DOHH2 (cell line): ENCODE data around the gene ITPR3.

Source experiments
- EZH2phosphoT487 ChIP-seq: fragments of 200-600 bp; sonication (generic); IDR thresholded peaks from 2 replicates; pipeline ENCODE4 v1.6.1; 2017; ENCODE audit warnings: borderline replicate concordance, mild to moderate bottlenecking, antibody characterized with exemption, low read length, moderate library complexity, mixed read lengths
- TF ChIP-seq, protein P1 (sequence below): fragments of 200-600 bp; sonication (generic); IDR thresholded peaks from one replicate; pipeline ENCODE4 v1.5.1; 2014; ENCODE audit warnings: antibody characterized with exemption, mild to moderate bottlenecking, low read depth, low read length; ENCODE audit not compliant: poor library complexity, severe bottlenecking

DNA sequence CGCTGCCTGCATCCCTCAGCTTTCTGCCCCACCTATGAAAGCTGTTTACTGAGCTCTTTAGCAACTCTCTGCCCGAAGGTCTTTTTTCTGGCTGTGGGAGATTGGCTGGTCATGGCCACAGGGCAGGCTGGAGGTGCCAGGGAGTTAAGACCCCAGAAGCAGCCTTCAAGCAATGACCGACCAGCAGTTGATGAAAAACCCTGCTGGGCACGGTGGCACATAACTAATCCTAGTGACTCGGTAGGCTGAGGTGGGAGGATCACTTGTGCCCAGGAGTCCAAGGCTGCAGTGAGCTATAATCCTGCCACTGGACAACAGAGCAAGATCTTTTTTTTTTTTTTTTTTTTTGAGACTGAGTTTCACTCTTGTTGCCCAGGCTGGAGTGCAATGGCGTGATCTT, 20.4 kb upstream of the ITPR3 start:
- TF ChIP-seq, protein P1, sequence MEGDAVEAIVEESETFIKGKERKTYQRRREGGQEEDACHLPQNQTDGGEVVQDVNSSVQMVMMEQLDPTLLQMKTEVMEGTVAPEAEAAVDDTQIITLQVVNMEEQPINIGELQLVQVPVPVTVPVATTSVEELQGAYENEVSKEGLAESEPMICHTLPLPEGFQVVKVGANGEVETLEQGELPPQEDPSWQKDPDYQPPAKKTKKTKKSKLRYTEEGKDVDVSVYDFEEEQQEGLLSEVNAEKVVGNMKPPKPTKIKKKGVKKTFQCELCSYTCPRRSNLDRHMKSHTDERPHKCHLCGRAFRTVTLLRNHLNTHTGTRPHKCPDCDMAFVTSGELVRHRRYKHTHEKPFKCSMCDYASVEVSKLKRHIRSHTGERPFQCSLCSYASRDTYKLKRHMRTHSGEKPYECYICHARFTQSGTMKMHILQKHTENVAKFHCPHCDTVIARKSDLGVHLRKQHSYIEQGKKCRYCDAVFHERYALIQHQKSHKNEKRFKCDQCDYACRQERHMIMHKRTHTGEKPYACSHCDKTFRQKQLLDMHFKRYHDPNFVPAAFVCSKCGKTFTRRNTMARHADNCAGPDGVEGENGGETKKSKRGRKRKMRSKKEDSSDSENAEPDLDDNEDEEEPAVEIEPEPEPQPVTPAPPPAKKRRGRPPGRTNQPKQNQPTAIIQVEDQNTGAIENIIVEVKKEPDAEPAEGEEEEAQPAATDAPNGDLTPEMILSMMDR, result no peak
- TF ChIP-seq EZH2phosphoT487, result no peak
